Trophoblast cell (in vitro differentiated cells and primary cell): ENCODE results near the gene DTX3. TPM values are rescaled to one million over a fixed set of nuclear protein-coding genes. Genes with fewer than 3 reads are reported as not detected.

Experiments
- DNase-seq, 2 donors: peaks; one replicate each; pipeline ENCODE4 v3.0.0-alpha.2; 2016
- H2AFZ ChIP-seq: 2 replicates; pipeline ENCODE4 v1.6.1; 2013; ENCODE audit warnings: low read length, moderate library complexity, mild to moderate bottlenecking; ENCODE audit not compliant: insufficient read depth, poor library complexity
- H2AK5ac ChIP-seq: 2 replicates; pipeline ENCODE4 v1.6.1; 2013; ENCODE audit warnings: mild to moderate bottlenecking, low read length
- H2BK120ac ChIP-seq: 2 replicates; pipeline ENCODE4 v1.6.1; 2013; ENCODE audit warnings: low read length, mild to moderate bottlenecking, moderate library complexity; ENCODE audit not compliant: insufficient read depth, poor library complexity
- H2BK12ac ChIP-seq: 2 replicates; pipeline ENCODE4 v1.6.1; 2013; ENCODE audit warnings: mild to moderate bottlenecking, low read length, moderate library complexity
- H2BK5ac ChIP-seq: 2 replicates; pipeline ENCODE4 v1.6.1; 2013; ENCODE audit warnings: low read length, low read depth, moderate library complexity, mild to moderate bottlenecking; ENCODE audit not compliant: poor library complexity
- H3K14ac ChIP-seq: 2 replicates; pipeline ENCODE4 v1.6.1; 2013; ENCODE audit warnings: mild to moderate bottlenecking, low read length
- H3K18ac ChIP-seq: 2 replicates; pipeline ENCODE4 v1.6.1; 2013; ENCODE audit warnings: mild to moderate bottlenecking, low read length
- H3K23ac ChIP-seq: 2 replicates; pipeline ENCODE4 v1.6.1; 2013; ENCODE audit warnings: low read length
- H3K27ac ChIP-seq: 2 replicates; pipeline ENCODE4 v1.5.1; 2013; ENCODE audit warnings: low read depth, mild to moderate bottlenecking, inconsistent platforms, low read length, moderate library complexity
- H3K27me3 ChIP-seq: 2 replicates; pipeline ENCODE4 v1.6.1; 2013; ENCODE audit warnings: inconsistent platforms, mild to moderate bottlenecking, low read length, moderate library complexity; ENCODE audit not compliant: insufficient read depth
- H3K36me3 ChIP-seq, 2 experiments: 1 replicate in 1 of 2; 2 replicates in 1 of 2; pipeline ENCODE4 v1.6.1; 2013; ENCODE audit warnings: low read length in 2 of 2, mild to moderate bottlenecking in 2 of 2, moderate library complexity in 1 of 2; ENCODE audit not compliant: insufficient read depth in 2 of 2, control insufficient read depth in 1 of 2
- H3K4ac ChIP-seq: 2 replicates; pipeline ENCODE4 v1.6.1; 2013; ENCODE audit warnings: low read depth, mild to moderate bottlenecking, low read length, moderate library complexity
- H3K4me1 ChIP-seq, 2 experiments: 1 replicate in 1 of 2; 2 replicates in 1 of 2; pipeline ENCODE4 v1.6.1; 2013; ENCODE audit warnings: low read length in 2 of 2, mild to moderate bottlenecking in 2 of 2, moderate library complexity in 1 of 2; ENCODE audit not compliant: insufficient read depth in 2 of 2, control insufficient read depth in 1 of 2
- H3K4me2 ChIP-seq: 2 replicates; pipeline ENCODE4 v1.6.1; 2013; ENCODE audit warnings: inconsistent platforms, mild to moderate bottlenecking, low read length, moderate library complexity
- H3K4me3 ChIP-seq: 2 replicates; pipeline ENCODE4 v1.5.1; 2013; ENCODE audit warnings: mild to moderate bottlenecking, low read depth, low read length, inconsistent platforms
- H3K79me1 ChIP-seq: one replicate; pipeline ENCODE4 v1.6.1; 2013; ENCODE audit warnings: low read length
- H3K79me2 ChIP-seq: 2 replicates; pipeline ENCODE4 v1.6.1; 2013; ENCODE audit warnings: low read length, mild to moderate bottlenecking; ENCODE audit not compliant: control insufficient read depth, insufficient read depth, poor library complexity
- H3K9ac ChIP-seq: 2 replicates; pipeline ENCODE4 v1.6.1; 2013; ENCODE audit warnings: mild to moderate bottlenecking, low read length
- H3K9me3 ChIP-seq: 2 replicates; pipeline ENCODE4 v1.6.1; 2013; ENCODE audit warnings: low read depth, mild to moderate bottlenecking, control low read depth, inconsistent platforms, low read length; ENCODE audit not compliant: insufficient read depth
- H4K12ac ChIP-seq: 2 replicates; pipeline ENCODE4 v1.6.1; 2013; ENCODE audit warnings: low read depth, mild to moderate bottlenecking, low read length, moderate library complexity
- H4K8ac ChIP-seq: 2 replicates; pipeline ENCODE4 v1.6.1; 2013; ENCODE audit warnings: low read depth, mild to moderate bottlenecking, low read length, moderate library complexity
- H4K91ac ChIP-seq: one replicate; pipeline ENCODE4 v1.6.1; 2013; ENCODE audit warnings: low read depth, mild to moderate bottlenecking, low read length, moderate library complexity
- WGBS: extraction: QIAGEN DNeasy Blood & Tissue Kit; methylation state at CpG from one replicate; pipeline ENCODE4 v1.1.7; 2013; ENCODE audit warnings: missing lambda C conversion rate; ENCODE audit not compliant: insufficient read length, insufficient coverage; ENCODE audit errors: extremely low coverage; 5-methylcytosine and 5-hydroxymethylcytosine counted together
- polyA plus RNA-seq: library from polyadenylated mRNA; stranded (reverse); fragments of 200-250 nt; gene quantifications from 2 replicates; pipeline ENCODE4 v1.2.3, GENCODE V29; 2013

Gene DTX3, protein sequence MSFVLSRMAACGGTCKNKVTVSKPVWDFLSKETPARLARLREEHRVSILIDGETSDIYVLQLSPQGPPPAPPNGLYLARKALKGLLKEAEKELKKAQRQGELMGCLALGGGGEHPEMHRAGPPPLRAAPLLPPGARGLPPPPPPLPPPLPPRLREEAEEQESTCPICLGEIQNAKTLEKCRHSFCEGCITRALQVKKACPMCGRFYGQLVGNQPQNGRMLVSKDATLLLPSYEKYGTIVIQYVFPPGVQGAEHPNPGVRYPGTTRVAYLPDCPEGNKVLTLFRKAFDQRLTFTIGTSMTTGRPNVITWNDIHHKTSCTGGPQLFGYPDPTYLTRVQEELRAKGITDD
- polyA plus RNA-seq = 13.0 and 13.2 TPM in 2 replicates

DNA sequence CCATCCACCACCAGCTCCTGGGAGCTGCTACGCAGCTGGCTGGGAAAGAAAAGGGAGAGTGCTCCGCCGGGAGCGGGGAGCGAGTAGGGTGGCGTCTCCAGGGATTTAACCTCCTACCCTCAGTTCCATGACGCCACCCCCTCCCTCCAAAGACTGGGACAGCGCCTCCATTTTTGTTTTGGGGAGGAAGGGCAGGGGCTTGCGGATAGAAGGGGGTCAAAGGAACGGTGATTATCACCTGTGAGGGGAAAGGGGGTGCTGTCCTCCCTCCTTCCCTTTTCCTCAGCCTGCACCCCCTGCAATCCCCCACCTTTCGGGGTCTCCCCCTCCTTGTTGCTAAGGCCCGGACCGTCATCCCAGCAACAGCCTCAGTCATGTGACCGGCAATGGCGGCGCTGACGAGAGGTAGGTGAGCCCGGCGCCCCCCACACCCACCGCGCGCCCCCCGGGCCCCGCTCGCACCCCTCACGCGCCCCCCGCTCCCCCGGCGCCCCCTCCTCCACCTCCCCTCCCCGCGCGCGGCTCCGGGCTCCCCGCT, at the start of gene DTX3:
DTX3 (plus strand) TSS at position 371 of the 538 bp plus-strand sequence. CDS start 1,694 bp downstream, outside the sequence.
- Histone ChIP-seq H3K4me3 (peak within 1 kb of the TSS; percentile 83), H2AK5ac (peak within 1 kb of the TSS; percentile 57), H3K4me1 (peaks cover 11 to 18% of the 10 kb centered on the region in 2 experiments), H2BK12ac (no peak within 1 kb of the TSS), H3K79me1 (peaks cover 7% of the 10 kb centered on the region), H3K14ac (peak within 1 kb of the TSS; percentile 87), H3K23ac (no peak within 1 kb of the TSS), H3K18ac (peak within 1 kb of the TSS; percentile 79), H2BK120ac (peak within 1 kb of the TSS; percentile 80), H4K8ac (peak within 1 kb of the TSS; percentile 97), H3K4ac (peak within 1 kb of the TSS; percentile 39), H4K91ac (peak within 1 kb of the TSS; percentile 81), H2BK5ac (peak within 1 kb of the TSS; percentile 4), H3K4me2 (peak within 1 kb of the TSS; percentile 93), H3K9me3 (peaks cover 1% of the 10 kb centered on the region), H2AFZ (peak within 1 kb of the TSS; percentile 98), H3K27me3 (no peaks in the 10 kb centered on the region), H3K9ac (peak within 1 kb of the TSS; percentile 75), H3K36me3 (peaks cover 18 to 31% of the 10 kb centered on the region in 2 experiments), H3K27ac (no peak within 1 kb of the TSS), H3K79me2 (peaks cover 3% of the 10 kb centered on the region), H4K12ac (peak within 1 kb of the TSS; percentile 60)
- WGBS = no CpG with 5 or more reads among the region's 36 CpGs
- DNase-seq = no peak

DNA sequence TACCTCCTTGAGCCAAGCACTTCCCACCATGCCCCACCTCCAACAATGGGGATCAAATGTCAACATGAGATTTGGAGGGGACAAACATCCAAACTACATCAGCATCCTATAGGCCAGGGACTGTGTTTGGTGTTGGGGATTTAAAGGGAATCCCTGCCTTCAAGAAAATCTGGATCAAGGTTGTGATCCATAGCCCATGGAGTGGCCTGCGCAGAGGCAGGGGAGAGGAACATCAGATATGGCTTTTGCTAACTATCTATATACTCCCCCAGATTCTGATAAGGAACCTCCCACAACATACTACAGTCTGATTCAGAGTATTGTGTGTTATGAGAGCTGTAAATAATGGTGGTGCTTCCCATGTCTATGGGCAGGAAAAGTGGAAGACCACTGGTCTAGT, 49.7 kb upstream of the DTX3 start:
- no peak overlapping the region for H2BK120ac ChIP-seq
- H3K79me2 ChIP-seq = no peaks in the 10 kb centered on the region
- H4K8ac ChIP-seq = no peak overlapping the region
- no peak overlapping the region for H3K9ac ChIP-seq
- H3K36me3 ChIP-seq = no peaks in the 10 kb centered on the region
- DNase-seq = no peak
- WGBS = no CpG with 5 or more reads among the region's 1 CpG
- H3K9me3 ChIP-seq = peaks cover 3% of the 10 kb centered on the region
- H3K4ac ChIP-seq = no peak overlapping the region
- H4K12ac ChIP-seq = no peak overlapping the region
- no peak overlapping the region for H4K91ac ChIP-seq
- no peak overlapping the region for H3K27ac ChIP-seq
- no peak overlapping the region for H3K14ac ChIP-seq
- H3K4me2 ChIP-seq = no peak overlapping the region
- no peak overlapping the region for H3K23ac ChIP-seq
- no peak overlapping the region for H3K18ac ChIP-seq
- H2BK5ac ChIP-seq = no peak overlapping the region
- no peak overlapping the region for H3K4me3 ChIP-seq
- no peak overlapping the region for H2BK12ac ChIP-seq
- H2AK5ac ChIP-seq = no peak overlapping the region
- H3K79me1 ChIP-seq = no peaks in the 10 kb centered on the region
- H2AFZ ChIP-seq = no peak overlapping the region
- H3K4me1 ChIP-seq = peaks cover 3 to 7% of the 10 kb centered on the region in 2 experiments
- H3K27me3 ChIP-seq = peaks cover 8% of the 10 kb centered on the region

DNA sequence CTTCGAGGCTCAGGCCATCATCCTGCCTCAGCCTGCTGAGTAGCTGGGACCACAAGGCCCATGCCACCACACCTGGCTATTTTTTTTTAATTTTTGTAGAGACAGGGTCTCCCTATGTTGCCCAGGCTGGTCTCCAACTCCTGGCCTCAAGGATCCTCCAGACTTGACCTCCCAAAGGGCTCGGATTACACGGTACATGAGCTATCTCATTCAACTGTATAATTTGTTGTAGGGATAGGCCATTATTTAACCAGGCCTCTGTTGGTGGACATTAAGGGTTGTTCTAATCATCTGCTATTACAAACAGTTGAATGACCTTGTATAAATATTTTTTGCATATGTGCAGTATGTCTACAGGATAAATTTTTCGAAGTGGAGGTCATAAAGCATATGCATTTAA, 45.8 kb upstream of the DTX3 start:
- H4K8ac ChIP-seq = no peak overlapping the region
- H4K91ac ChIP-seq = no peak overlapping the region
- H3K36me3 ChIP-seq = no peaks in the 10 kb centered on the region
- H3K4ac ChIP-seq = no peak overlapping the region
- no peak overlapping the region for H3K18ac ChIP-seq
- no peaks in the 10 kb centered on the region for H3K27me3 ChIP-seq
- H2AFZ ChIP-seq = no peak overlapping the region
- H3K9ac ChIP-seq = no peak overlapping the region
- H3K4me3 ChIP-seq = no peak overlapping the region
- no peak overlapping the region for H2BK120ac ChIP-seq
- H2AK5ac ChIP-seq = no peak overlapping the region
- no peak overlapping the region for H3K23ac ChIP-seq
- no peak overlapping the region for H4K12ac ChIP-seq
- H3K9me3 ChIP-seq = no peaks in the 10 kb centered on the region
- no peak overlapping the region for H2BK5ac ChIP-seq
- no peaks in the 10 kb centered on the region for H3K4me1 ChIP-seq
- no peak overlapping the region for H3K4me2 ChIP-seq
- WGBS = no CpG with 5 or more reads among the region's 4 CpGs
- H3K79me1 ChIP-seq = no peaks in the 10 kb centered on the region
- no peak overlapping the region for H3K27ac ChIP-seq
- no peak overlapping the region for H3K14ac ChIP-seq
- H2BK12ac ChIP-seq = no peak overlapping the region
- no peak for DNase-seq
- H3K79me2 ChIP-seq = no peaks in the 10 kb centered on the region

DNA sequence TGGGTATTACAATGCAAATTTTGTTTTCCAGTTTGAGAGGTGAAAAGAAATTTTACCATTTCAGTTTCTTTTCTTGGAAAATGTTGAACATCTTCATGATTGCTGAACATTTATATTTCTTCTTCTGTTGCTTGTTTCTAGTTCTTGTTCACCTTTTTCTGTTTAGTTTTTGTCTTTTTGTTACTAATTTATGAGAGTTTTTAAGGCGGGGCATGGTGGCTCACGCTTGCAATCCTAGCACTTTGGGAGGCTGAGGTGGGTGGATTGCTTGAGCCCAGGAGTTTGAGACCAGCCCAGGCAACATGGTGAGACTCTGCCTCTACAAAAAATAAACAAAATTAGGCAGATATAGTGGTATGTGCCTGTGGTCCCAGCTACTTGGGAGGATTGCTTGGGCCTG, 44.1 kb upstream of the DTX3 start:
- WGBS = no CpG with 5 or more reads among the region's 2 CpGs
- H2AK5ac ChIP-seq = no peak overlapping the region
- H3K4me3 ChIP-seq = no peak overlapping the region
- no peak overlapping the region for H3K4ac ChIP-seq
- no peak overlapping the region for H2BK120ac ChIP-seq
- no peaks in the 10 kb centered on the region for H3K79me1 ChIP-seq
- H3K27ac ChIP-seq = no peak overlapping the region
- H3K18ac ChIP-seq = no peak overlapping the region
- H3K79me2 ChIP-seq = no peaks in the 10 kb centered on the region
- no peak overlapping the region for H2BK12ac ChIP-seq
- no peak overlapping the region for H3K23ac ChIP-seq
- no peak overlapping the region for H4K8ac ChIP-seq
- no peak overlapping the region for H3K14ac ChIP-seq
- H3K4me1 ChIP-seq = no peaks in the 10 kb centered on the region
- H3K4me2 ChIP-seq = no peak overlapping the region
- H3K9me3 ChIP-seq = no peaks in the 10 kb centered on the region
- H3K9ac ChIP-seq = no peak overlapping the region
- no peaks in the 10 kb centered on the region for H3K27me3 ChIP-seq
- H2BK5ac ChIP-seq = no peak overlapping the region
- no peaks in the 10 kb centered on the region for H3K36me3 ChIP-seq
- no peak overlapping the region for H4K12ac ChIP-seq
- no peak overlapping the region for H2AFZ ChIP-seq
- no peak overlapping the region for H4K91ac ChIP-seq
- no peak for DNase-seq
